ENCODE measurements around the gene ADAM12.

ADAM12 gene

DNA sequence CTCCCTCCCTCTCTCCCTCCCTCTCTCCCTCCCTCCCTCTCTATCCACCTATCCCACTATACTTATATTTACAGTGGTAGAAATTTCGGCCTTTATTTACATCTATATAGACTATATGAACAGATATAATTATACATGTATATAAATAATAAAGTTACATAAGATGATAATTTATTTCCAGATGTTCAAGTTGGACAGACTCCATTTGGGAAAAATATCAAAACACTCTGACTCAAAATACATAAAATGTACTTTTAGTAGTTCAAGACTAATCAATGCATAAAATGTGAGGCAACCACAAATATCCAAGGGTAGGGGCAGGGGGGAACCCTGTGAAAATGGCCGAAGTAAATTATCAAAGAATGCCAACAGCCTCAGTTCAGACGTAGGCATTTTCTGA lies 288.9 kb downstream of the ADAM12 start:
- no peak for DNase-seq

DNA sequence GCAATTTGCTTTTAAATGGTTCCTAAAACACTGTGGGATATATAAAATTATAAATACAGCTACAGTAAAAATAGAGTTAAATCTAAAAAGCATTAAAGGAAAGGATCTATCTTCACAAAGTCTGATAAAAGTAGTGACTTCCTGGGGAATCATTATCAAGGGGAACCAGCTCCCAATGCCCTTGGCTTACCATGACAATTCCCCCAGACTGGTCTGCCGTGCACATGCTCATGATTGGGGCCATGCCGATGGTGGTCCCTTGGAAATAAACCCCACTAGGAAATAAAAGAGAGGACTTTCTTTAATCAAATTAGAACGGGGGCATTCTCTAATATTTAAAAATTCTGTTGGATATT lies 290.1 kb downstream of the ADAM12 start:
- DNase-seq = no peak

DNA sequence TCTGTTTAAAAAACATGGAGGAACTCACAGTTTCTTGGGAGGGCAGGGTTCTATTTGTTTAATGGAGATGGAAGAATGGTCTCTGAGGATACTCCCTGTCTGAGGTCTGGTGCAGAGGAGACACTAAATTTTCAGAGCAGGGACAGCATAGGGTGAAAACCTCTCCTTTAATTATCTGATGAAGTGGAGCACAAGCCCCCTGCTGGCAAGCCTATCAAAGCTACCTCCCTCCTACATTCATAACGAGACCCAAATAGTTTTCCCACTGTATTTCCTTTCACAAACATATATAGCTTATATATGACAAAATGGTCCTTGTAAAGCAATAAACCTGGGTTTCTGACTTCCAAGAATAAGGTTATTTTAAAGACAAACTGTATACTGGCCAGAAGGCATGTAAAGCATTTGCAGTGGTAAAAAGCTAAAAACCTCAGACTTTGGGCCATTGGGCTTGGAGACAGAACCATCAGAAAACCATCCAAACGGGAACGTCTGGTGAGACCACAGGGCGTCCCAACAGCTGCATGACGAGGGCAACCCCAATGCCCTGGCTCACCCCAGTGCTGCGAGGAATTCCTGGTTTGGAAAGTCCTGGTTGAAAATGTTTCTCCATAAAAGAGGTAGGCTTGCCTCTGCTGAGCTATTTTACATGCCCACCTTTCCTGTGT lies 290.6 kb downstream of the ADAM12 start:
- DNase-seq = no peak

DNA sequence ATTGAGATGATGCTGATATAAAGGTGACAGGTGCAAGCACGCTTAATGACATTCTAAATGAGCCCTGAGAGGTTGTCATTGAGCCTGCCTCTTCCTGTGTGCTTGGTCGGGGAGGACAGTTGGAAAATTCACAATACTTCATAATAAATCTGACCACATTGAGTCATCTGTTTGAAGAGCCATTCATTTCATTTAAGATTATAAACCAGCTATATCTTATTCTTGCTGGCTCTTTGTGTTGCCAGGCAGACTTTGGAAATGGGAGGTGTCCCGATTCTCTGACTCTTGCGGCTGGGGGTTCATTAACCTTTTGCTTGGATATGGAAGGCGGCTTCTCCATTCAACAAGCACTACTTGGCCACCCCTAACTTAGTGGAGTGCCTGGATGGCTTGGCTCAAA lies 293.7 kb downstream of the ADAM12 start:
- no peak for DNase-seq

DNA sequence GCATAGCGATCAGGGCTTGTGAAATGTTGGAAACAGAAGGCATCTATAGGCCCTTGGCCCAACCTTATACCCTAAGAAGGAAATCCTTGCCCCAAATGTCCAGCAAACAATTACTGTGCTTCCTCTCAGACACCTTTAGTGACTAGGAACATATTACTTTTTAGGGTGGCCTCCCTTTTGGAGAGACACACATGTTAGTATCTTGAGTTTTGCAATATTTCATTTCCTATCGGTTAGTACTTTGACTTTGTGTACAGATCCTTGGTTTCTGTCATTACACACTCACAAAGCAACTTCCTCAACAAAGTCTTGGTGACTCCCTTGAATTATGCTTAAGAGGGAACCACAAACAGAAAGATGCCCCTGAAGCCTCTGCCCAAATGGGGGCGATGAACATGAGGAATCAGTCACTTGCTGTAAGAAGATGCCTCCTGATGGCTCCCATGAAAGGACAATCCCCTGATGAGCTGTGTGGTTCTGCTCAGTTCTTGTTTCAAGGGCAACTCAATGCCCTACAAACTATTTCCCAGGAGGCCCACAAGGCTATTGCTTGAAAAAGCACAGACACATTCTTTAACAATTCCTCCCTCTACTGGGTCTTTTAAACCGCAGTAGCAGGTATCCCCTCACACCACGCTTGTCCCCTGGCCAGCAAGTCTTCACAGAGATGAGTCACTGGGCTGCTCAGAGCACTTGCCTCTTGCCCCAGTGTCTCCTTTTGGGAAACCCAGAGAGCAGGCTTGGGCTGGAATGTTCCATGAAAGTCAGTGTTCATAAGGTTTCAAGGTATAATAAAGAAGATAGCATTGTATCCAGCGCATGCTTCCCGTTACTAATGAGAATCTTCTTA lies 295.7 kb downstream of the ADAM12 start:
- DNase-seq = no peak

DNA sequence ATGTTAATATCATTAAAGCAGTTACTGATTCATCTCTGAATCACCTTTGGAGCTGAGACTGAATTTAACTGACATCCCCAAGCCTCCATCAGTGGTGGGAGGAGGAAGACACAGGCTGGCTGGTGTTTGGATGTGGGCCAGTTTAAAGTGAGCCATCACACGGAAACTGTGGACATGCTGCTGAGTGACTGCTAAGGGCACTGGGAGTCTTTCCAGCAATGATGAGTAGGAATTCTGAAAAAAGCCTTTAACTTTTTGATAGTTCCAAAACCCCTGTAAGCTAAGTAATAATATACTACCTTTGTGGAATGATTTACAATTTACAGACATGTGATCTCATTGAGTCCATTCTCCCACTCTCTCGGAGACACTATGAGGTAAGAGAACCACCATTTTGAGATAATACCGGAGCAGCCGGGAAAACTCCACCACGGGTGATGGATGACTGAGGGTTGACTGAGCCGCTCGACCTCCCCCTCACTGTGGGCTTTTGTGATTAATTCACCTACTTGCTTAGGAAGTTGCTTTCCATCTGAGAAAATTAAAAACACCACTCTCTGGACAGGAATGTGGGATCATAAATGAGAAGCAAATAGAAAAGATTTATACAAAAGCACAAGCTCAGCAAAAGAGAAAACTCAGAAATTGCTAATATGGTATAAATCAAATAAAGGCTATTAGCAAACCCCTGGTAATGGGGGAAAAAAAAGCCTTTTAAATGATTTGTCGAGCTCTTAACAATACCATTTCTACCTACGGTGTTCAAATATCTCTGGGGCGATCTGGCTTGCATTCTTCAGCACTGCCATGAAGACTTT lies 297.2 kb downstream of the ADAM12 start:
- no peak for DNase-seq

DNA sequence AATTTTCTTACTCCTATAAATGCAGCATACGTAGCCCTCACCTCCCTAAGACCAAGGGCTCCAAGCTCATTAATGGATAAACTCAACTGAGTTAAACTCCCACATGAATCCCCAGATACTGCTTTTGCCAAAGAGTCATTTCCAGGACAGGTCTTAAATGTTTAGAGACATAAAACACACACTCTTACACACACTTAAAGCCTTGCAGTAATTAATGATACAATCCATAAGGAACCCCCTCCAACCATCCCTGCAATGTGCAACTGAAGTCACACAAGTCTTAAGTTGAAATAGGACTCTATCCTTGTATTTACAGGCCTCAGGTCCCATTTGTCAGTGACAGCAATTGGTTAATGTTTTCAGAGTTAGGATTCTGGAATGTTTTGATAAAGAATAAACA lies 297.8 kb downstream of the ADAM12 start:
- no peak for DNase-seq

DNA sequence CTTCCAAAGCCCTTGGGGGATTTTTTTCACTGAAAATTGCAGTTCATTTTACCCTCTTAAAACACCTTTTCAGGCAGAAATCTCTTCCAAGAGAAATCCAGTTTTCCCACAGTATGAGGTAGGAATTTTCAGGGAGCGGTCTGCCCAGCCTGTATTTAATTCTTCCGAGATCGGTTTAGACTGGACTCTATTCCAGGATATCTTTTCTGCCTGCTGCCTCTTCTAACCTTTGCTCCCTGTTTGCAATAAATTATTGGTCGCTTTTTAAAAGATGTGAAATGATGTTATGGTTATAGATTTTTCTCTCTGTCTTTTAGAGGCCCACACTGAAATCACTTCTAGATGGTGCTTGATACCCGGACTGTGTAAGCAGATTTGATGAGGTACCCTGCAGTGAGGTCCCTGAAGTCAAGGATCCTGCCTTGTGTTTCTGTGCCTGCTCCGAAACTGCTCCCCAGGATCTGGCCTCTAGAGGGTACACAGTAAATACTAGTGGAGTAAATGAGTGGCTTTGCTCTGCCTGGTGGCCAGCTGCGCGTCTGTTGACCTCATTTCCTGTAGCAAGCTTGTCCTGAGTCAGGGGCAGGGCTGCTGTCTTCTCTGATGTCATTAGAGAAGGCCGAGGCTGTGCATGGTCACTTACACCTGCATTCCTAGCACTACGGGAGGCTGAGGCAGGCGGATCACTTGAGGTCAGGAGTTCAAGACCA lies 300.3 kb downstream of the ADAM12 start:
- DNase-seq = no peak

DNA sequence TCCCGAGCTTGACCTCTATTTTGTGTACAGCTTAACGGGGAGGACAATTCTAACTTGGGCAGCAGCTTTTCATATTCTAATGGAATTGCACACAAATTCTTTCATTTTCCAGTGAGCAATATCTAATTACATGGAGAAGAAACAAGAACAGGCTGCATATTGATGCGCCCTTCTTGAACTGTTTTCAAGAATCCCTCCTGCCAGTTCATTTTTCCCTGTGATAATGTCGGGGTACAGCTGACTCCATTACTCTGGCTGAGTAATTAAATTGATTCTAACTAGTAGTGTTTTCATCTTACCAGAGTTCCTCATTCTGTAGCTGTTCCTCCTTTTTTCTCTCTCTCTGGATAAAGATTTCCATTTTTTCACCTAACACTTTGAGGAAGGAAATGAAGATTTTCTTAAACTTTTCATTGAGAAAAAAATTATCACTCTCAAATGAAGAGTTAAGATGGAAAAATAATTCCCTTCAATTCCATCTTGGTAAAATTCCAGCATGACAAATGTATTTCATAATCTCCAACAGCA lies 301.1 kb downstream of the ADAM12 start:
- no peak for DNase-seq

DNA sequence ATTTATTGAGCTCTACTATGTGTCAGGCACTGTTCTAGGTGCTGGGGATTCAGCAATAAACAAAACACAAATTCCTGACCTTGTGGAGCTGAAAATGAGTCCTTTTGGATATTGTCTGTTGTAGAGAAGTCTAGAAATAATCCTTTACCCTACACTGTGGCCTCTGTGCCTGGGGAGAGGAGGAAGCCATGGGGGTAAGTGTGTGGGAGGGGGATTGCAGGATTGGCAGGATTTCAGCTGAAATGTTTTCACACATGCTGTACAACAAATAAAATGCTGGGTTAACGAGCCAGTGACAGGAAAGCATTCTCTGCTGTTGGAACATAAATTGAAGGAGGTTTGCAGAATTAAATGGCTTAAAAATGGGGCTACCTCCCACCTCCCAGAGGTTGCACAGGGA lies 302.5 kb downstream of the ADAM12 start:
- no peak for DNase-seq

DNA sequence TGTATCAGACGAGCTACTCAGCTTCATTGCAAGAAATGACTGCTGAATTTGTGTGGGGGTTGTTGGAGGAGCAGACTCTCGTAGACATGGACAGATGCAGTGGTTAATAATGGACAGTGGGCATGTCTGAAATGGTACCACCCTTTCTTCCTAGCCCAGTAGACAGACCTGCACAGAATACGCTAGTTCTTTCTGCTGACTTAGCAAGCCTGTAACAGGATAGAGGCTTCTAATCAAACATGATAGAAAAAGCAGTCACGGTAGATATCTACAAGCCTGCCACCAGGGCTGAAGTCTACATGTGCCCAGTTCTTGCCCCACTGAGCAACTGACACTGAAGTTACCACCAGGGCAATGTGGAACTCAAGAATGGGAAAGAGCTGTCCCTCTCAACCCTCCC lies 303.9 kb downstream of the ADAM12 start:
- no peak for DNase-seq

DNA sequence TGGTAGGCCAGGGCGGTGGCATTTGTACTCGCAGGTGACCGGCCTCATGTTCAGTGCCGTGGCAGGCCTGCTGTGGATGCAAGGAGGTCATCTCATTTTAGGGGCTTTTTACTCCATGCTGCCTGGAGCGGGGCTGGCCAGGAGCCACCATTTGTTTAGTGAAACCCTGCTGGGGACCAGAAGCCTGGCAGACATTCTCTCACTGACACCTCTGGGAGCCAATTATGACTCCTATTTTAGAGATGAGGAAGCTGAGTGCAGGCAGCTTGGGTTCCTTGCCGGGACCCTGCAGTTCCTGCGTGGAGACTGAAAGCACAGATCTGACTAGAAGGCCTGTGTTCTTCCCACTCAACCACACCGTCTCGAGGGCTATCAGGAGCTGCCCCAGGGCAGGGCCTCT lies 305.3 kb downstream of the ADAM12 start:
- DNase-seq = no peak

DNA sequence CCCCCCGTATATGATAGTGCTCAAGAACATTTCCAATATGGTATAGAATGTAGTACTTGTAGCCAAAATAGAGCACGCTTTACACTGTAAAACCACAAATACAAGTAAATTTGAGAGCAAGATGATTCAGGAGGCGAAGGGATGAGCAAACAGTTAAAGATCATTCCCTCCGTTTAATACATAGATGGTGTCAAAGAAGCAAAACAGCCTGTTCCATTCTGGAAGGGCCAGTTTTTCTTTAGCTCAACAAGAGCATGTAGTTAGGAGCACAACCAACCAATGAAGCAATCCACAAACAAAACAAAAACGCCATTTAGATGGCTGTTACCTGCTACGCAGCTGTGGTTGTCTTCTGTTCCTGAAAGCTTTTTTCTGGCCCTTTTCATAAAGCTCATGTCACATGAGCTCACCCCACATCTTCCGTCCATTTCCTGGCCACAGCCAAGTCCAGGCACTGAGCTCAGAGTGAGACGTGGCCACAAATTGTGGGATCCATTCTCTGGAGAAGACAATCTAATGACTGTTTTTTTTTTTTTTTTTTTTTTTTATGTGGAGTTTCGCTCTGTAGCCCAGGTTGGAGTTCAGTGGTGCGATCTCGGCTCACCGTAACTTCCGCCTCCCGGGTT lies 306.3 kb downstream of the ADAM12 start:
- DNase-seq = no peak

DNA sequence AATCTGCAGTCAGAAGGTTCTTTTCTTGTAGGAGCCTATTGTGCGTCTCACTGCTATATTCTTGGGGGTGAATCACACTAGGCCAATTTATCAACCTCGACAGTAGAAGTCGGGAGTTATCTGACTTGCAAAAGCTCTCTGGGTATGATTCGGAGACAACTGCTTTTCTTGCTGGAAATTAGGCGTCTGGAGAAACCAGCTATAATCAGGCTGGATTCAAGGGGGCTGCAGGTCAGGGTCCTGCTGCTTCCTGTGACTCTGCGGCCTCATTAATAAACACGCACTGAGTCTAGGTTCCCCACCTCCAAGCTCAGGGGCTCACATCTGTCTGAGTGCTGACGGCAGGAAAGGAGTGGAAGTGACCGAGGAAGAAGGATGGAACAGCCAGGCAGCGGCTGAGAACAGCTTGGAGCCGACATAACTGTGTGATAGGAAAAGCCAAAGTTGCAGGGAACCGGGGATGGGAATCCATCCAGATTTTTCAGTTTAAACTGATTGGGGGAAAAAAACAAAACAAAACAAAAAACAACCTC lies 307.3 kb downstream of the ADAM12 start:
- DNase-seq = no peak

DNA sequence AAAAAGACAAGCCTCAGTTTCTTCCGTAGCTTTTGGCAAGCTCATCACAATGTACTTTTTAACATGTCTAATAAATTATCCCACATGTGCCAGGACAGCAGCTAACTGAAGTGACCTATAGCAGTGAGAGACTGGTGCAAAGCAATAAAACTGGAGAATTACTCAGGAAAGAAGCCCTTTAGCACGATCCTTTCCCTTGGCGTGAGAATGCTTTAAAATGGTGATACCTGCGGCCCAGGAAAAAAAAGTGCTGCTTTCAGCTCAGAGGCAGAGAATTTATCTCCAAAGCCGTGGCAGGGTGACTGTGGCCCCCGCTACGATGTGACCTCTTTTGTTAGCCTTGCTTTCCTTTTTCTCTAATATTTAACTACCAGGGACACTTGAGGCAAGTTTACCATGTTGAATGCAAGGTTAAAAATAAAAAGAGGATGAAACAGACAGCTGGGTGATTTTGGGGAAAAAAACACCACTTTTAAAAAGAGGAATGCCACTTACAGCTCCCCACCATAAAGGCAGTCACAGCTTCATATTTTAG lies 307.9 kb downstream of the ADAM12 start:
- no peak for DNase-seq

DNA sequence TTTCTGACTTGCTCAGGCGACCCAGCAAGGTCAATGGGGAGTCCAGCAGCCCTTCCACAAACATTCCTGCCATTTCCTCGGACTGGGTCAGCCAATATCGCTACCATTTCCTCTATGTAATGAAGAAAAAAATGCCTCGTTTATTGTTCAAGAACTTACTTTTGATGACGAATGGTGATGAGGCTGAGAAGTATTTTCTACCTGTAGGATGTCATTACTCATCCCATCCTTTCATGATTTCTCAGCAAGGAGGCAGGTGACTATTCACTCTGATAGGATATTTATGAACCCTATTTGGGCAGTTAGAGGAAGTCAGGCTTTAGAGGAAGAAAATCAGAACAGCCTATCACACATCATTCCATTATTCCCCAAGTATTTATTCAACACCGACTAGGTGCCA lies 313.3 kb downstream of the ADAM12 start:
- DNase-seq = no peak

DNA sequence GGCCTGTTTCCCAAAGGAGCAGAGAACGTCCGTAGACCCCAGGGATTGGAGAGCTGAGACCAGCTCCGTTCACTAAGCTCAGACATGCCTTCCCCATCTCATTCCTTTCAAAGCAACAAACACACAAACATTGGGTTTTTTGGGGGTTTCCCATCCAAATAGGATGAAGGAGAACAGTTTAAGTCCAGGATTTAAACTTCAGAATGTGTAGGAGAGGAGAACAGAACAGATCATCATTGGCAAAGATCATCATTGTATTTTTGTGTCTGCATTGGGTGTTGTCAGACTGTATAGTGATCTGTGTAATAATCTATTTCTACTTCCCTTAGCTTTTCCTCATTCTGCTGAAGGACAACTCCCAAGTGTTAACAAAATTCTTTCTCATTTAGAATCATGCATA lies 314.0 kb downstream of the ADAM12 start:
- no peak for DNase-seq

DNA sequence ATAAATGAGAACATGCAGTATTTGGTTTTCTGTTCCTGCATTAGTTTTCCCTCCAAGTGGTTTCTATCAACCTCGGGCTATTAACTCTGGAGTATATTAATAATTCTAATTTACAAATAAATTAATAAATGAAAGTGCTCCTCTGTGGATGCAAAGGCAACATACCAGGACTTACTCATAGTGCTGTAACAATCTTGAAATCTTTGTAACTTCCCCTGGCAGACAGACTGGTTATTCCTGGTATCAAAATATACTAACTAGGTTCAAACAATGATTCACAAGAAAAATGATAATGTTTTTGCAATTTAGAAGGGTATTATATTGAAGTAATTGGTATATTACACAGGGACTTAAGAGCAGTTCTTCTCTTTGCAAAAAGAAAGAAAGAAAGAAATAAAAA lies 314.7 kb downstream of the ADAM12 start:
- DNase-seq = no peak

DNA sequence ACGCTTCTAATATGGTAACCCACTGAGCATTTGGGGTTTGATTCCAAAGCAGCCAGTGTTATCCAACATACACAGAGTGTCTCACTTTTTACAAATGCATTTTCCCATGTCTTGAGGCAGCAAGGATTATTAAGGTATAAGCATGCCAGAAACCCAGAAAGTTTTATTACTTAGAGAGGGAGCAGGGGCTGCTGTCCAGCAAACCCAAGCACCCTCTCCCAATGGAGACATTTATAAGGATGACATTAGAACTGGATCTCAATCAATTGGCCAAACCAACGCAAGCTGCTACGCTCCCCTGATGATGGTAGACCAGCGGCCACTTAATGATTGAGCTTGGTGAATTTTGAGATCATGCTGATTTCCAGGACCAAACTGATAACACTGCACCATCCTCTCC lies 315.7 kb downstream of the ADAM12 start:
- DNase-seq = no peak

DNA sequence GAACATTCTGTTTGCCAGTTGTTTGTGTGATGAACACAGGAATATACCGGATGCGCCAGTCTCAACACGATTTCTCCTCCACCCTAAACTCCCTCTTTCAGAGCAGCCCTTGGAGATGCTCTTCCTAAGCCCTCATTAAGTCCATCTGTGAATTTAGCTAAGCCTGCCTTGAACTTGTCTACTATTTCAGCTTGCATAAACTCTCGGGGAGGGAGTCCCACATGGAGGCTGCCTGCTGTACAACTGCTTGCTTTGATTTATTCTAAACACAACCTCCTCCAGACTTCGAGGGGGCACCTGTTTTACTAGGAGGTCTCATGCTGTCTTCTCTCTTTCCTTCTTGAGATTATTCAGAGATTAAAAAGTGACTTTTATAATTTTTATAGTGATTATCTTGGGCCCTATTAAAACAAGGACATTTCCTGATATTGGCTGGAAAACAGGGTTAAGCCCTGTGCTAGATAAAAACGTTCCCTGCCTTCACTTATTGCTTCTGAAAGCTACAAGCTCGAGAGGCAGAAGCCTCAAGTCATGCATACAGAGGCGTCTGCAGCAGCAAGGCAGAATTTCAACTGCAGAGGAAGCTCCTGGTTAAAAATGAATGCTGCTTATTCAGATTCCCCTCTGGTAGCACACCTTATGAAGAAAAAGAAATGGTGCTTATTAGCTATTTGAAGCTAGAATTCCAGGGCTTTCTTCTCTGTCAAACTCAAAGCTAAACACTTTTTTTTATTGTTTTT lies 317.6 kb downstream of the ADAM12 start:
- DNase-seq = no peak

DNA sequence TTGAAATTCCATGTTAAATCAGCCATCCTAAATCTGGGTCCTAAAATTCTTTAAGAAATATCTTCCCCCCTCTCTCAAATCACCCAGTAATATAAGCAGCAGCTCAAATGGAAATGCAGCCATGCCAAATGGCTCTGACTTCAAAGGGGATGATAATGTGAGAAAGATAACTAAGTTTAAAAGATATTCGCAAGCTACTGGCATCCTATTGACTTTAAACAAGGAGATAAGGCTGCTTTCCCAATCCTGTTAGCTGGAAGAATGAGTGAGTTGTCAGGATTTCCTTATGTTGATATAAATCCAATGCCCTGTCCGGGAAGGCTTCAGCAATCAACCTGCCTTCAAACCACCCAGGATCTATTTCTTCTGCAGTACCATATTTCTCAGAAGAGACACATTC lies 320.0 kb downstream of the ADAM12 start:
- DNase-seq = no peak

All from DMS79 (cell line).